H1 (cell line): Measurements from ENCODE around the gene EFCAB6. TPM values are rescaled to one million over a fixed set of nuclear protein-coding genes. Genes with fewer than 3 reads are reported as not detected.

Experiments
- CTCF ChIA-PET: fragments of 300-600 bp; sonication (Branson Sonifier 250); formaldehyde crosslinking; loops from one replicate; lab custom pipeline; 2021; ENCODE audit not compliant: partially characterized antibody; lab: Charles Lee
- POLR2A ChIA-PET: fragments of 300-600 bp; sonication (Branson Sonifier 250); formaldehyde crosslinking; loops from one replicate; lab custom pipeline; 2021; ENCODE audit warnings: inconsistent platforms; ENCODE audit not compliant: partially characterized antibody; lab: Charles Lee
- DNase-seq, 2 experiments: peaks; one replicate each; pipeline versions ENCODE4 v3.0.0 to v3.0.0-alpha.2; 2010 to 2022; ENCODE audit warnings: low spot score in 2 of 2, low read depth in 1 of 2, mixed read lengths in 1 of 2
- FAIRE-seq: peaks from 2 replicates; lab custom pipeline; 2011; peaks lifted over from hg19 to GRCh38; lab: Jason Lieb, UNC
- H2AFZ ChIP-seq: 2 replicates; pipeline ENCODE4 v1.8.1; 2012; ENCODE audit warnings: low read length, inconsistent platforms
- H2AK5ac ChIP-seq: 2 replicates; pipeline ENCODE4 v1.6.1; 2013; ENCODE audit warnings: low read depth, low read length
- H2BK120ac ChIP-seq: replicated peaks from 2 replicates; pipeline ENCODE3; 2013; ENCODE audit warnings: low read depth, low read length, inconsistent platforms
- H2BK12ac ChIP-seq: 2 replicates; pipeline ENCODE4 v1.6.1; 2013; ENCODE audit warnings: low read depth, low read length
- H2BK15ac ChIP-seq: 2 replicates; pipeline ENCODE4 v1.6.1; 2013; ENCODE audit warnings: low read length
- H2BK20ac ChIP-seq: 2 replicates; pipeline ENCODE4 v1.6.1; 2013; ENCODE audit warnings: low read length
- H2BK5ac ChIP-seq: 2 replicates; pipeline ENCODE4 v1.6.1; 2013; ENCODE audit warnings: low read depth, low read length
- H3K14ac ChIP-seq: 2 replicates; pipeline ENCODE4 v1.6.1; 2013; ENCODE audit warnings: inconsistent platforms; ENCODE audit not compliant: insufficient read length
- H3K18ac ChIP-seq: 2 replicates; pipeline ENCODE4 v1.6.1; 2013; ENCODE audit warnings: low read length; ENCODE audit errors: extremely low read depth
- H3K23ac ChIP-seq: 2 replicates; pipeline ENCODE4 v1.6.1; 2013; ENCODE audit warnings: inconsistent platforms; ENCODE audit not compliant: insufficient read length
- H3K23me2 ChIP-seq: 2 replicates; pipeline ENCODE4 v1.6.1; 2013; ENCODE audit warnings: low read depth, low read length
- H3K27ac ChIP-seq: 2 replicates; pipeline ENCODE4 v1.6.1; 2011; ENCODE audit warnings: low read depth, low read length, inconsistent platforms
- H3K27me3 ChIP-seq, 4 experiments: replicated peaks in 1 of 4; 1 replicate in 1 of 4; 2 replicates in 3 of 4; pipeline versions ENCODE4 v1.6.1 to v1.8.1; 2011 to 2013; ENCODE audit warnings: low read length in 3 of 4, mild to moderate bottlenecking in 3 of 4, inconsistent platforms in 2 of 4, mixed read lengths in 2 of 4, moderate library complexity in 1 of 4; ENCODE audit not compliant: control insufficient read depth in 3 of 4, insufficient read depth in 3 of 4; ENCODE audit errors: extremely low read depth in 1 of 4
- H3K36me3 ChIP-seq, 4 experiments: 2 replicates each; pipeline versions ENCODE4 v1.6.1 to v1.8.1; 2011 to 2013; ENCODE audit warnings: mild to moderate bottlenecking in 4 of 4, low read length in 3 of 4, moderate library complexity in 2 of 4, control low read depth in 1 of 4, inconsistent platforms in 1 of 4; ENCODE audit not compliant: insufficient read depth in 4 of 4, control insufficient read depth in 2 of 4
- H3K4ac ChIP-seq: replicated peaks from 2 replicates; pipeline ENCODE3; 2013; ENCODE audit warnings: low read length, low read depth, mixed read lengths, inconsistent platforms; ENCODE audit not compliant: insufficient read length
- H3K4me1 ChIP-seq, 4 experiments: replicated peaks in 1 of 4; 1 replicate in 1 of 4; 2 replicates in 3 of 4; pipeline versions ENCODE4 v1.6.1 to v1.8.1; 2011 to 2013; ENCODE audit warnings: low read length in 3 of 4, inconsistent platforms in 2 of 4, mixed read lengths in 1 of 4; ENCODE audit not compliant: insufficient read depth in 4 of 4, control insufficient read depth in 3 of 4
- H3K4me2 ChIP-seq, 2 experiments: 2 replicates each; pipeline versions ENCODE4 v1.6.1 to v1.8.1; 2011 to 2013; ENCODE audit warnings: low read depth in 2 of 2, low read length in 2 of 2, control low read depth in 1 of 2, inconsistent platforms in 1 of 2, mild to moderate bottlenecking in 1 of 2; ENCODE audit not compliant: insufficient read depth in 1 of 2
- H3K4me3 ChIP-seq, 4 experiments: fragments of 200-600, 300-600 bp in 1 of 4; sonication (generic), shearing (Covaris generic), sonication (Bioruptor Twin) in 1 of 4; 2 replicates each; pipeline versions ENCODE4 v1.5.1 to v1.8.1; 2011 to 2016; ENCODE audit warnings: low read length in 4 of 4, low read depth in 3 of 4, control low read depth in 2 of 4, inconsistent platforms in 2 of 4, mild to moderate bottlenecking in 2 of 4, mixed read lengths in 1 of 4, moderate library complexity in 1 of 4; ENCODE audit not compliant: insufficient read depth in 2 of 4; ENCODE audit errors: extremely low read depth in 1 of 4
- H3K56ac ChIP-seq: replicated peaks from 2 replicates; pipeline ENCODE3; 2013; ENCODE audit warnings: low read depth, mild to moderate bottlenecking, mixed read lengths, low read length, inconsistent platforms; ENCODE audit not compliant: insufficient read length
- H3K79me1 ChIP-seq: 2 replicates; pipeline ENCODE4 v1.6.1; 2013; ENCODE audit warnings: low read depth, low read length, control low read depth
- H3K79me2 ChIP-seq, 2 experiments: 2 replicates each; pipeline versions ENCODE4 v1.6.1 to v1.8.1; 2012 to 2013; ENCODE audit warnings: low read length in 2 of 2, mild to moderate bottlenecking in 2 of 2, inconsistent platforms in 1 of 2; ENCODE audit not compliant: insufficient read depth in 2 of 2, control insufficient read depth in 1 of 2
- H3K9ac ChIP-seq, 4 experiments: replicated peaks in 1 of 4; 1 replicate in 1 of 4; 2 replicates in 3 of 4; pipeline versions ENCODE4 v1.6.1 to v1.8.1; 2011 to 2013; ENCODE audit warnings: low read depth in 3 of 4, low read length in 3 of 4, control low read depth in 2 of 4, mild to moderate bottlenecking in 2 of 4, moderate library complexity in 2 of 4, inconsistent platforms in 1 of 4; ENCODE audit errors: extremely low read depth in 1 of 4
- H3K9me3 ChIP-seq, 2 experiments: 2 replicates each; pipeline versions ENCODE4 v1.6.1 to v1.8.1; 2012 to 2013; ENCODE audit warnings: mild to moderate bottlenecking in 2 of 2, moderate library complexity in 2 of 2, control low read depth in 1 of 2, inconsistent platforms in 1 of 2, low read depth in 1 of 2, low read length in 1 of 2, mixed read lengths in 1 of 2; ENCODE audit not compliant: insufficient read depth in 2 of 2
- H4K20me1 ChIP-seq, 2 experiments: replicated peaks in 1 of 2; 2 replicates each; pipeline versions ENCODE3 to v1.8.1; 2011 to 2013; ENCODE audit warnings: inconsistent platforms in 2 of 2, low read length in 2 of 2, mild to moderate bottlenecking in 1 of 2; ENCODE audit not compliant: insufficient read depth in 2 of 2, control insufficient read depth in 1 of 2
- H4K5ac ChIP-seq: 2 replicates; pipeline ENCODE4 v1.6.1; 2013; ENCODE audit warnings: low read length, low read depth, mixed read lengths, inconsistent platforms; ENCODE audit not compliant: insufficient read length
- H4K8ac ChIP-seq: 2 replicates; pipeline ENCODE4 v1.8.0; 2013; ENCODE audit warnings: mild to moderate bottlenecking, moderate library complexity, low read length, inconsistent platforms; ENCODE audit not compliant: insufficient read depth; ENCODE audit errors: extremely low read depth
- H4K91ac ChIP-seq: replicated peaks from 2 replicates; pipeline ENCODE3; 2013; ENCODE audit warnings: low read length, mixed read lengths, inconsistent platforms; ENCODE audit not compliant: insufficient read length
- ASH2L ChIP-seq: fragments of 200-600, 300-600 bp; sonication (generic); IDR thresholded peaks from one replicate; pipeline ENCODE4 v1.7.1; 2017; ENCODE audit warnings: low read length
- CEBPB ChIP-seq: IDR thresholded peaks from 2 replicates; pipeline ENCODE4 v1.6.1; 2012; ENCODE audit warnings: low read depth, low read length
- CHD2 ChIP-seq: IDR thresholded peaks from 2 replicates; pipeline ENCODE4 v1.6.1; 2012; ENCODE audit warnings: low read length, improper control_type of control experiment
- FOSL1 ChIP-seq: IDR thresholded peaks from 2 replicates; pipeline ENCODE4 v1.6.1; 2011; ENCODE audit warnings: mild to moderate bottlenecking, low read depth, low read length, moderate library complexity; ENCODE audit not compliant: insufficient read depth
- GABPA ChIP-seq: IDR thresholded peaks from 2 replicates; pipeline ENCODE4 v1.6.1; 2011; ENCODE audit warnings: mild to moderate bottlenecking, low read length, moderate library complexity, borderline replicate concordance; ENCODE audit not compliant: insufficient read depth
- KDM1A ChIP-seq: fragments of 200-600, 300-600 bp; sonication (generic); IDR thresholded peaks from 2 replicates; pipeline ENCODE4 v1.7.1; 2016; ENCODE audit warnings: mild to moderate bottlenecking, low read length, borderline replicate concordance
- MAX ChIP-seq: IDR thresholded peaks from 2 replicates; pipeline ENCODE4 v1.6.1; 2012; ENCODE audit warnings: inconsistent platforms
- NANOG ChIP-seq: IDR thresholded peaks from 2 replicates; pipeline ENCODE4 v1.6.1; 2011; ENCODE audit warnings: low read length, low read depth, mild to moderate bottlenecking, inconsistent platforms; ENCODE audit not compliant: insufficient read depth, poor library complexity, severe bottlenecking
- NRF1 ChIP-seq: IDR thresholded peaks from 2 replicates; pipeline ENCODE4 v1.6.1; 2011; ENCODE audit warnings: mild to moderate bottlenecking, low read depth, low read length, improper control_type of control experiment
- RXRA ChIP-seq: IDR thresholded peaks from 2 replicates; pipeline ENCODE4 v1.6.1; 2011; ENCODE audit warnings: low read depth, mild to moderate bottlenecking, low read length, moderate library complexity; ENCODE audit not compliant: insufficient read depth
- SIN3A ChIP-seq, 2 experiments: IDR thresholded peaks in 1 of 2; conservative IDR thresholded peaks in 1 of 2; 2 replicates each; pipeline ENCODE4 v1.6.1; 2011 to 2012; ENCODE audit warnings: low read length in 2 of 2, improper control_type of control experiment in 1 of 2, low read depth in 1 of 2, mild to moderate bottlenecking in 1 of 2
- SIX5 ChIP-seq: IDR thresholded peaks from 2 replicates; pipeline ENCODE4 v1.6.1; 2011; ENCODE audit warnings: mild to moderate bottlenecking, low read depth, low read length
- WGBS, 2 experiments: shearing (Covaris generic) in 1 of 2; methylation state at CpG; one replicate each; pipeline versions ENCODE4 v1.1.6 to v1.1.7; 2013 to 2015; ENCODE audit warnings: low lambda C conversion rate in 2 of 2, mixed read lengths in 2 of 2, inconsistent platforms in 1 of 2, low coverage in 1 of 2, missing lambda C conversion rate in 1 of 2; ENCODE audit not compliant: insufficient replicate concordance in 2 of 2, insufficient coverage in 1 of 2, insufficient read length in 1 of 2; ENCODE audit errors: extremely low coverage in 1 of 2, missing lambda C conversion rate in 1 of 2; 5-methylcytosine and 5-hydroxymethylcytosine counted together
- polyA plus RNA-seq, 7 experiments: library from polyadenylated mRNA; depleted of rRNA in 3 of 7; stranded (reverse) in 5 of 7; unstranded in 2 of 7; fragments of >200 nt in 5 of 7; fragments of 200-250 nt in 2 of 7; gene quantifications; 1 replicate in 5 of 7; 2 replicates in 1 of 7; 4 replicates in 1 of 7; pipeline versions ENCODE4 v1.2.1 to v1.2.3, GENCODE V29; 2011 to 2013; ENCODE audit warnings: missing spikeins in 2 of 7, mixed read lengths in 2 of 7
- total RNA-seq: library from RNA; stranded (reverse); fragmentation: NEBNext Ultra II Directional; extraction: Animal tissue kit (Norgen Biotek cat#: 25700); gene quantifications from 2 replicates; pipeline ENCODE4 v1.2.1, GENCODE V29; 2021

EFCAB6 gene
- total and polyA plus RNA-seq, 2 of the 8 experiments (the other 6 are each of a cell fraction or from before 2014, with no cell fraction given) = 0.32 to 1.7 TPM

DNA sequence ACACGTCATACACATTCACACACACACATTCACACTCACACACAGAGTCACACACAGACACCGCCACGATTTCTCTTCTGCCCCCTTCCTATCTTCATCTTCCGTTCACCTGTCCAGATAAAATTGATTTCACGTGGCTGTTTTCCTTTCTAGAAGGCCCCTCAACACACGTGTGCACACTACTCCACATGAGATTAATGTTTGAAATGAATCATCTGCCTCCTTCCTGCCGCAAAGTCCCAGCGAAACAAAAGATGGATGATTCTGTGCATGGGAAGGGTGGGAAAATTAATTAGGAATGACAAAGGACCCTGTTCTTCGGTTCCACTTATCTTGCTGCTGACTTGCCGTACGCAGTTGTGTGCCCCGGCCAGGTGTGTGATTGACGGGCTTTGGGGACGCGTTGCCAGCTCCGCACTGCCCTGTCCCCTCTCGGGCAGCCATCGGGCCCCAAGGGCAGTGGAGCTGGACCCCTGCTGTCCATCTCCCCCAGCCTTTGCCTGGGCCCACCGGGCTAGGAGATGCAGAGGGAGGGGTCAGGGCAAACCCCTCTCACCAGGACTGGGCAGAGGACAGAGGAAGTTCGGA is 326.5 kb downstream of the EFCAB6 start:
- Histone ChIP-seq H3K4ac (no peak overlapping the region), H3K4me3 (no peak overlapping the region), H3K9me3 (no peaks in the 10 kb centered on the region), H3K23me2 (peaks cover 5% of the 10 kb centered on the region; the same call in 1 of the 2 replicates), H3K56ac (no peak overlapping the region), H2BK20ac (no peak overlapping the region), H2BK120ac (no peak overlapping the region), H4K20me1 (peaks cover 0 to 6% of the 10 kb centered on the region in 2 experiments), H2BK5ac (no peak overlapping the region), H3K79me2 (no peaks in the 10 kb centered on the region), H3K27me3 (no peaks in the 10 kb centered on the region), H3K23ac (no peak overlapping the region), H4K5ac (no peak overlapping the region), H2AFZ (no peak overlapping the region), H2BK15ac (no peak overlapping the region), H3K9ac (no peak overlapping the region), H3K18ac (no peak overlapping the region), H2AK5ac (no peak overlapping the region)
- ChIA-PET POLR2A (no interaction called here), CTCF (no interaction called here)
- WGBS, 2 experiments = 87% methylated on average over 20 of the region's 20 CpGs; no CpG with 5 or more reads in 1 of the 2 experiments
- DNase-seq = no peak
- TF ChIP-seq MAX (no peak), RXRA (no peak), CEBPB (no peak), NRF1 (no peak), NANOG (no peak), SIX5 (no peak), GABPA (no peak), FOSL1 (no peak), SIN3A (conservative IDR thresholded peaks at IDR 0.05 in 1 of 2, IDR thresholded peaks at IDR 0.05 in 1 of 2; ENCODE audit: low read depth in 1 of 2, low read length in 2 of 2) (no peak), KDM1A (no peak), CHD2 (no peak), ASH2L (no peak)
- TF ChIP-seq, all 59 proteins: peak for 0
- no peak overlapping the region for H2BK12ac ChIP-seq
- no peaks in the 10 kb centered on the region for H3K79me1 ChIP-seq
- H3K4me2 ChIP-seq = no peak overlapping the region
- H3K4me1 ChIP-seq = peaks cover 0 to 3% (median 1%) of the 10 kb centered on the region in 4 experiments; a peak in 2 of 7 replicates
- no peak overlapping the region for H4K91ac ChIP-seq
- H4K8ac ChIP-seq = no peak overlapping the region
- H3K36me3 ChIP-seq = no peaks in the 10 kb centered on the region
- no peak overlapping the region for H3K14ac ChIP-seq
- no peak for FAIRE-seq
- no peak overlapping the region for H3K27ac ChIP-seq
